GM18502 (cell line): ENCODE measurements around the gene MYH15.

Experiments used
- ATAC-seq: cut with Tn5 transposase; IDR thresholded peaks from one replicate; pipeline ENCODE4 v1.9.1; 2021; ENCODE audit warnings: mild to moderate bottlenecking; ENCODE audit not compliant: unreplicated experiment, poor library complexity

MYH15 gene

GRCh38 chr3:108428586-108428985, 81.8 kb downstream of the MYH15 start:
- no peak for ATAC-seq

GRCh38 chr3:108420926-108421325, 89.5 kb downstream of the MYH15 start:
- ATAC-seq, result no peak

- no peak for ATAC-seq
These were observed 94.1 kb downstream of the MYH15 start for GRCh38 chr3:108416111-108416869.

- no peak for ATAC-seq
These were observed 94.7 kb downstream of the MYH15 start for GRCh38 chr3:108415661-108416060.

GRCh38 chr3:108414007-108414406, 96.4 kb downstream of the MYH15 start:
- no peak for ATAC-seq

- no peak for ATAC-seq
These were observed 98.2 kb downstream of the MYH15 start for GRCh38 chr3:108412121-108412750.

- ATAC-seq, result no peak
These were observed 99.8 kb downstream of the MYH15 start for GRCh38 chr3:108410531-108410984.

GRCh38 chr3:108409800-108410178, 100.6 kb downstream of the MYH15 start:
- no peak for ATAC-seq

GRCh38 chr3:108408883-108409799, 101.3 kb downstream of the MYH15 start:
- ATAC-seq, result no peak

GRCh38 chr3:108407886-108408285, 102.5 kb downstream of the MYH15 start:
- no peak for ATAC-seq

- peak; percentile 89 for ATAC-seq
These were observed 103.7 kb downstream of the MYH15 start for GRCh38 chr3:108406661-108407206.

GRCh38 chr3:108406063-108406660, 104.2 kb downstream of the MYH15 start:
- no peak for ATAC-seq

- ATAC-seq, result no peak
These were observed 106.0 kb downstream of the MYH15 start for GRCh38 chr3:108404368-108404767.

GRCh38 chr3:108403686-108404345, 106.6 kb downstream of the MYH15 start:
- no peak for ATAC-seq

GRCh38 chr3:108403198-108403597, 107.2 kb downstream of the MYH15 start:
- ATAC-seq, result no peak

GRCh38 chr3:108401836-108402235, 108.6 kb downstream of the MYH15 start:
- ATAC-seq, result no peak

- ATAC-seq, result no peak
These were observed 111.9 kb downstream of the MYH15 start for GRCh38 chr3:108398510-108398909.

GRCh38 chr3:108396336-108396735, 114.1 kb downstream of the MYH15 start:
- ATAC-seq, result no peak

GRCh38 chr3:108394563-108394962, 115.8 kb downstream of the MYH15 start:
- no peak for ATAC-seq

- ATAC-seq, result no peak
These were observed 116.4 kb downstream of the MYH15 start for GRCh38 chr3:108394016-108394415.
